Fibroblast of the aortic adventitia (primary cell): ENCODE data around the gene WDR31. TPM values are rescaled to one million over a fixed set of nuclear protein-coding genes. Genes with fewer than 3 reads are reported as not detected.
A peak's percentile ranks its signal among the peaks of the same experiment; 100 is the strongest.

Experiments
- DNase-seq: peaks from one replicate; pipeline ENCODE4 v3.0.0-alpha.2; 2010; ENCODE audit warnings: low read depth
- H3K4me3 ChIP-seq: 2 replicates; pipeline ENCODE4 v1.5.1; 2011; ENCODE audit warnings: low read depth, mild to moderate bottlenecking, control low read depth, low read length, moderate library complexity
- total RNA-seq: library from RNA; depleted of rRNA; stranded (reverse); fragments of >200 nt; gene quantifications from 2 replicates; pipeline ENCODE4 v1.2.3, GENCODE V29; 2012; ENCODE audit warnings: low replicate concordance
- TF ChIP-seq, protein P1 (sequence below): IDR thresholded peaks from 2 replicates; pipeline ENCODE4 v1.5.1; 2011; ENCODE audit warnings: mild to moderate bottlenecking, low read length, control low read depth, inconsistent platforms; ENCODE audit not compliant: insufficient read depth

The WDR31 gene
- total RNA-seq, 1 donor: 2.4 TPM

DNA sequence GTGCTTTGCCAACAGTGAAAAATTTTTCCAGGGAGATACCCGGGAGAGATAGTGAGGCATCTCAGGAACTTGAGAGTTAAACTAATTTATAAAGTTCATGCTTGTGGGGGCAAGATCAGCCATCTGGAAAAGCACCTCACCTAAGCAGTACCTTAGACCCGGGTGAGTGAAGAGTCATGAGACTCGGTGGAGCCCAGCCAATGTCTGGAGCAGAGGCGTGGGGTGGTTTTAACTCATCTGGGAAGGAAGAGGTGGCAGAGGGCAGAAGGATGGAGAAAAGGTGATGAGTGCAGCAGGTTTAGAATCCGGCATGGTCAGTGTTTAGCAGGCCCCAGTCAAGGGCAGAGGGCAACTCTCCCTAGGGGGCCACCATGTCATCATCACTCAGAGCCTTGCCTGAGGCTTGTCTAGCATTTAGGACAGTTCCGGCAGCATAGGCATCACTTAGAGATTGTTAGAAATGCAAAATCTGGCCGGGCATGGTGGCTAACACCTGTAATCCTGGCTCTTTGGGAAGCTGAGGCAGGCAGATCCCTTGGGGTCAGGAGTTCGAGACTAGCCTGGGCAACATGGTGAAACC, 32.6 kb downstream of the WDR31 start:
- TF ChIP-seq, protein P1, sequence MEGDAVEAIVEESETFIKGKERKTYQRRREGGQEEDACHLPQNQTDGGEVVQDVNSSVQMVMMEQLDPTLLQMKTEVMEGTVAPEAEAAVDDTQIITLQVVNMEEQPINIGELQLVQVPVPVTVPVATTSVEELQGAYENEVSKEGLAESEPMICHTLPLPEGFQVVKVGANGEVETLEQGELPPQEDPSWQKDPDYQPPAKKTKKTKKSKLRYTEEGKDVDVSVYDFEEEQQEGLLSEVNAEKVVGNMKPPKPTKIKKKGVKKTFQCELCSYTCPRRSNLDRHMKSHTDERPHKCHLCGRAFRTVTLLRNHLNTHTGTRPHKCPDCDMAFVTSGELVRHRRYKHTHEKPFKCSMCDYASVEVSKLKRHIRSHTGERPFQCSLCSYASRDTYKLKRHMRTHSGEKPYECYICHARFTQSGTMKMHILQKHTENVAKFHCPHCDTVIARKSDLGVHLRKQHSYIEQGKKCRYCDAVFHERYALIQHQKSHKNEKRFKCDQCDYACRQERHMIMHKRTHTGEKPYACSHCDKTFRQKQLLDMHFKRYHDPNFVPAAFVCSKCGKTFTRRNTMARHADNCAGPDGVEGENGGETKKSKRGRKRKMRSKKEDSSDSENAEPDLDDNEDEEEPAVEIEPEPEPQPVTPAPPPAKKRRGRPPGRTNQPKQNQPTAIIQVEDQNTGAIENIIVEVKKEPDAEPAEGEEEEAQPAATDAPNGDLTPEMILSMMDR: no peak
- no peak for DNase-seq
- no peak overlapping the region for H3K4me3 ChIP-seq

DNA sequence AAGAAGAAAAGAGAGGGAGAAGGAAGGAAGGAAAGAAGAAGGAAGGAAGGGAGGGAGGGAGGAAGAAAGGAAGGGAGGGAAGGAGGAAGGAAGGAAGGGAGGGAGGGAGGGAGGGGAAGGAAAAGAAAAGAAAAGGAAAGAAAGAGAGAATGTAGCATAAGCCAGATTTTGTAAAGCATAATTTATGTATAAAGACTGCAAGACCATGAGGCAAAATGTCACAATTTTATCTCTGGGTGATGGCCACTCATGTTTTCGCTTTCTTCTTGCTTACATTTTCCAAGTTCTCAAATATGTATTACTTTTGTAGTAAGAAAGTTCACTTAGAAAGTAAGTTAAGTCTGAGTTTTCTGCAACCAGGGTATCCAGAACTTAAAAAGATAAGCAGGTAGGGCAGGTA, 33.5 kb downstream of the WDR31 start:
- TF ChIP-seq, protein P1: no peak
- no peak for DNase-seq
- no peak overlapping the region for H3K4me3 ChIP-seq

DNA sequence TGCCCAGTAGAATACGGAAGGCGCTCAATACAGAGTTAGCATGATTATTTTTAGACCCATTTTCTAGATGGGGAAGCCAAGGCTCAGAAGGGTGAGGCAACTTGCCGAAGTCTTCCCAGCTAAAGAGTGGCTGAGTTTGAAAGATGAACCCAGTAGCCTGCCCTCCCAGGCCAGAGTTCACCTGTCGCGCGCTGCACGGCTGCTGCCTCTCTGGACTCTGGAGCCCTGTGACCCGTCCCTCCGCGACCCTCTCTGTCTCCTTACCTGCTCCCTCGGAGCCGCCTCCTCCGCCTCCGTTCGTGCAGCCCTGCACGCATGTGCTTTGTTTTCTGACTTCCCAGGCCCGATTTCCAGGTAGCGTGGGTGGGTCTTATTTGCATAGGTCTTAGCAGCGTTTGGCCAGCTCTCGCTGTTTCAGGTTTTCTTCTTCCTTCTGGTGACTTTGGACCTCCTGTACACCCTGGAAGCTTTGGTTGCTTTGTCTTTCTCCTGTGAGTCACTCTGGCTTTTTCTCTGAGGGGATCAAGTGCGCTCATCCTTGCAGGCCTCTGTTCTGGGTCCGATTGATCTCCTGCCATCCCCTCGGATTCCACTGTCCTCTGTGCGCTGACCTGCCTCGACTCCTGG, 37.2 kb downstream of the WDR31 start, which contains the start of gene RNF183:
Gene RNF183 (minus strand): TSS at position 585 of the 627 bp plus-strand sequence. CDS start 5,192 bp downstream, outside the sequence.
- no peak for DNase-seq
- no peak within 1 kb of the TSS for H3K4me3 ChIP-seq
- TF ChIP-seq, protein P1: no peak

DNA sequence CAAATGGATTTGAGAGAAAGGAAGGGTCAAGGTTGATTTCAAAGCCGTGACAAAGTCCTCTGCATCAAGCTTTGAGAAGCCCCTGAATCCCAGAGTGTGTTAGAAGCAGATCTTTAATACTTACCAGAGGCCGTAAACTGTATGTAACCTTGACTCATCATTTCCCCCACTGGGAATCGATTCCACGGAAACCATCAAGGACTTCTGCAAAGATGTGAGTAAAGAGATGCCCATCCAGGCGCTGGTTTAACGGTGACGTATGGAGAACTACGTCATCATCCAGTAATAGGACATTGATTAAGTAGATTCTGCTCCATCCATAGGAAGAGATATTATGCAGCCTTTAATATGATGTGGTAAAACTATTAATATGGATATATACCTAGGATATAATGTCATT, 38.5 kb downstream of the WDR31 start:
- TF ChIP-seq, protein P1: no peak
- DNase-seq: no peak
- no peak overlapping the region for H3K4me3 ChIP-seq

DNA sequence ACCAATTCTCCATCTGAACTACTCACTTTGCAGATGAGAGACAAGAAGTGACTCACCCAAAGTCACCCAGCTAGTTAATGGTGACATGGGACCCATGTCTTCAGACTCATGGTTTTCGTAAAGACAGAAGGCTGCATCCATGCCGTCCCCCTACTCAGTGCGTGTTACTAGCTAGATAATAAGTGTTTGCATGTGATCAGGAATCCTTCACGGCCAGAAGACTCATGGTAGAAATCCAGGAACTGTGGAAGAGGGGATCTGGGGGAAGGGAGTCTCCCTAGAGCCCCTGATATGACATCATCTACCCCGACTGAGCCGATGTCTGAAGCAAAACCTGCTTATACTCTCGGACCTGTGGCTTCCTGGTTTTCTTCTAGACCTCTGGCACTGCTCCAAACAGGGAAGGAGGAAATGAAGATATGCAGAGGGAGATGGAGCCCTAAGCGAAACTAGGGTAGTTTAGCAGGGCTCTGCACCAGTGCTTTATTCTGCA, 40.2 kb downstream of the WDR31 start:
- TF ChIP-seq, protein P1: no peak
- DNase-seq: peak; percentile 26
- no peak overlapping the region for H3K4me3 ChIP-seq

DNA sequence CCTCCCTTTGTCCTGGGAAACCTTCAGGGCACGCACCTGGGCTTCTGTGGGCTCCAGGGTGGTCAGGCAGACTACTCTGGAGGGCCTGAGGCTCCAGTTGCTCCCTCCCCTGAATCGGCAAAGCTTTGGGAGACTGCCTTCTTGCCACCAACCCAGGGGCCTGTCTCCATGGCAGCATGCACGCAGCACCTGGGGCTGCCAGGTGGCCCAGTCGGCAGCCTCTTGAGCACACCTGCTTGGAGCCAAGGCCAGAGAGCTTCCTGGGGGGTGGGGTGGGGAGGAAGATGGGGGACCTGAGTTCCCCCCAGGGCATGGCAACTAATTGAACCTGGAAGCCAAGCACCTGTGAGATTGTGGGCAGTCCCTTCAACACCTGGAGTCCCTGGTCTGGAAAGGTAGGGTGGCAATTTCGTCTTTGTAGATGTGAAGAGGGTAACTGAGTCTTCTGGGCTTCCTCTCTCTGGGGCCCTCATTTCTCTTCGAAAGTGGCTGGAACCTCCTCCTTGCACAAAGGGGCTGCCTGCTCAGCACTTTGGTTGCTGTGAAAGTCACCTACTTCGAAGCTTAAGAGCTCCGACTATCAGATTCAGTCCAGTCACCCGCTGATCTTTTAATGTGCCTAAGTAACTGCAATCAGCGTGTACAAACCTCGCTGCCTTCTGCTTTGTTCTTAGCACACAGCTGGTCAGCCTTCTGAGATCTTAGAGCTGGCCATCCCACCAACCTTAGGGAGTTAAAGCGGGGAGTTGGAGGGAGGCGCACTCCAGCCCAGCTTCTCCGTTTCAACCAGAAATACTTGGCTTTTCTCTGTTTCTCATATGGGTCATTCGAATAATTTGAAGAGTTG, 40.9 kb downstream of the WDR31 start:
- H3K4me3 ChIP-seq: no peak overlapping the region
- TF ChIP-seq, protein P1: no peak
- DNase-seq: no peak
